SH-SY5Y (cell line): ENCODE results near the gene MAL.

Experiments used
- GATA2 ChIP-seq: IDR thresholded peaks from 2 replicates; pipeline ENCODE4 v1.6.1; 2011; ENCODE audit warnings: mild to moderate bottlenecking, low read depth, low read length
- GATA3 ChIP-seq: IDR thresholded peaks from 2 replicates; pipeline ENCODE4 v1.6.1; 2011; ENCODE audit warnings: low read depth, mild to moderate bottlenecking, low read length, moderate library complexity

GRCh38 chr2:95041824-95042442, 16.4 kb downstream of the MAL start:
- TF ChIP-seq GATA2 (no peak), GATA3 (no peak)
